ENCODE results near the gene APCDD1.
"Not testable (repeated sequence)": the region's sequence is repeated elsewhere in the genome, so short reads cannot be mapped to it uniquely, and the experiment has no call there.

APCDD1 gene

DNA sequence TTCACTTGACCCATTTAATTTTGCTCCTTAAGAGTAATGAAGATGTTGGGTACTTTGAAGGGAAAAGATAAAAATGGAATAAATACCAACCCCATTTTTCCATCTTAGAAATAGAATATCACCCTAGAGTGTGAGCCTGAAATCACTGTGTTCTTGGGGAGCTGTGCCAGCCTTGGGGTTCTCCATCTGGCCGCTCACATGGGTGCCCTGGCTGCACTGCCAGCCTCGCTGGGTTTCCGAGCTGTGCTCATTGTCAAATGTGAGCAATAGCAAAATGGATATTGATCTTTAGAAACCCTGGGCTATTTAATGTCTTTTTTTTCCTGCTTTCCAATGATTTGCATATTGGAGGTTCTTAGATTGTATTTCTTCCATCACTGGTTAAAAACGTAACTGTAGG lies 9.3 kb downstream of the APCDD1 start:
- no peak for DNase-seq

- not testable (repeated sequence) for DNase-seq
Observed at GRCh38 chr18:10464161-10464648, 9.8 kb downstream of the APCDD1 start.

DNA sequence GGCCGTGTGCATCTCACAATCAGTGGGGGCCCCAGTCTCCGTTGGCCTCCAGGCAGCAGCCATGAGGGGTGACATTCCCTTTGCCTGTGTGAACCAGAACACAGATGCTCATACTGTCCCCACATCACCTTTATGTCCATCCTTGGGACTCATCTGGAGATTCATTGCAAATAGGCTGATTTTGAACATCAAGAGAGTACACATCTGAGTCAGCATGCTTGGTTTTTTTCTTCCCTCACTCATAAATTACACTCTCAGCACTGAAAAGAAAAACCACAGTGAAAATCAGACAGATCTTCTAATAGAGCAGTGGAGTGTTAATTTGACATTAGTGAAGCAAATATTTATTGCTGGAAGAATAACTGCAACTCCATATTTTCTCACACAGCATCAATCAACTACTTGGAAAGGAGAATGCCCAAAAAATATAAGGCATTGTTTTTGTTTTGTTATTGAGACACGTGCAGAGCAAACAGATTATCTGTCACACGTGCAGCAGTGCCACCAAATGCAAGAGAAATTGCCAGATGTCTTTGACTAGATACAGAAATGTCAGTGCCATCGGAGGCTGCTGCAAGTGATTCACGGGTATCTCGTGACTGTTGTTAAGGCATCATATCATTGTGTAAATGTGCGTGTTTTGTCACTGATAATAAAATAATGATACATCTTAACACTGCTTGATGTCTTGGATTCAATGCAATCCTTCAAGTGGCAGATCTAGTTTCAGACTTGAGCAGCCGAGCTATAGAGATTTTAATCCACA lies 10.9 kb downstream of the APCDD1 start:
- no peak for DNase-seq

- DNase-seq = no peak
Observed at GRCh38 chr18:10470429-10470828, 16.0 kb downstream of the APCDD1 start.

DNA sequence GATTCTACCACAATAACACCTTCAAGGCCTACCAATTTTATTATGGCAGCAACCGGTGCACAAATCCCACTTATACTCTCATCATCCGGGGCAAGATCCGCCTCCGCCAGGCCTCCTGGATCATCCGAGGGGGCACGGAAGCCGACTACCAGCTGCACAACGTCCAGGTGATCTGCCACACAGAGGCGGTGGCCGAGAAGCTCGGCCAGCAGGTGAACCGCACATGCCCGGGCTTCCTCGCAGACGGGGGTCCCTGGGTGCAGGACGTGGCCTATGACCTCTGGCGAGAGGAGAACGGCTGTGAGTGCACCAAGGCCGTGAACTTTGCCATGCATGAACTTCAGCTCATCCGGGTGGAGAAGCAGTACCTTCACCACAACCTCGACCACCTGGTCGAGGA lies 17.1 kb downstream of the APCDD1 start:
- DNase-seq = no peak

GRCh38 chr18:10473132-10473531 lies 18.7 kb downstream of the APCDD1 start:
- DNase-seq = no peak

DNA sequence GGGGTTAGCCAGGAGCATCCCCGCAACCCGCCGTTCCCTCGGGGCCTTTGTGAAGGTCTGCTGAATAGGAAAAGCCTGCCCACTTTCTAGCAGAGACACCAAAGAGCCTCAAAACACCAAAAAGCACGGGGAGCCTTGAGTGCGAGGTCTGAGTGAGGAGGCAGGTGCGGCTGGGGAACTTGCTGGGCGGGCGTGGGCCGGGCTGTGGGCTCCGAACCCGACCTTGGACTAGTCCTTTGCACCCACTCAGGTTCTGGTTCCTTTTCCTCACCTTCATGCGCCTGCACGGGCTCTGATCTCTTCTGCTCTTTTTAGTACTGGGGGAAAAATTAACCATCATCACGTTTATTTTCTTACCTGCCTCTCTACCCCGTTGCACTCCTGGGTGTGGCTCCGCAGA lies 19.9 kb downstream of the APCDD1 start:
- DNase-seq = no peak

DNA sequence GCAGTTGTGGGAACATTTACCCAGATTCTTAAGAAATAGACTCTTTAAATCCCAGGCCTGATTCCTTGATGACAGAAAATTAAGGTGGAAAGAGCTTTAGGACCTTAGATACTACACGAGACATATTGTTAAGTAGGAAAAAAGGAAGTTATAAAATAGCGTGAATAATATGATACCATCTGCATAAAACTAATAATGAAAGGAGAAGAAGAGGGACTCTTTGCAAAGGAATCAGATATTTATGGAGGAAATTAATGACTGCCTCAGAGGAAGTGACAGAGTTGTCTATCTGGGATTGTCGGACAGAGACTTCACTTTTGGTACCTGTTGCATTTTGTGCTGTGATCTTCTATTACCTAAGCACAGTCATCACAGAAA lies 20.8 kb downstream of the APCDD1 start:
- DNase-seq = no peak

GRCh38 chr18:10475654-10476291 lies 21.3 kb downstream of the APCDD1 start:
- DNase-seq = no peak

DNA sequence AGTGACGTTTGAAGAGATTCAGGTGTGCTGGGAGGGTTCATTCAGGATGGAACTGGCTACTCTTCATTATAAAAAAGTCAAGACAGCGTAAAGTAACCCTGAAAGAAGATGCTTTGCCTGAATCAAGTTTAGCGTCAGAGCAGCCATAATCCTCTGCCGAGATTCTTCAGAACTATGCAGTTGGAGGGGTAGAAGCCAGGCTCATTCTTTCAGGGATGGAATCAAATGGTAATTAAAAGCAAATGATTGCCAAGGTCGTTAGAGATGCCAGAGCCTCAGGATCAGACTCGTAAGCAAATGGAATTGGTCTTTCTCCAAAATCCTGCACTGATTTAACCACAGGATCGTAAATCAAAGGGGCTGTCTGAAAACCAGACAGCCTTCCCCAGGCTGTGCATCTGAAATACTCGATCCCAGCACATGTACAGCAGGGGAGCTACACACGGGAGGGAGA lies 21.9 kb downstream of the APCDD1 start:
- DNase-seq = no peak

- no peak for DNase-seq
Observed at GRCh38 chr18:10477121-10477862, 22.9 kb downstream of the APCDD1 start.

DNA sequence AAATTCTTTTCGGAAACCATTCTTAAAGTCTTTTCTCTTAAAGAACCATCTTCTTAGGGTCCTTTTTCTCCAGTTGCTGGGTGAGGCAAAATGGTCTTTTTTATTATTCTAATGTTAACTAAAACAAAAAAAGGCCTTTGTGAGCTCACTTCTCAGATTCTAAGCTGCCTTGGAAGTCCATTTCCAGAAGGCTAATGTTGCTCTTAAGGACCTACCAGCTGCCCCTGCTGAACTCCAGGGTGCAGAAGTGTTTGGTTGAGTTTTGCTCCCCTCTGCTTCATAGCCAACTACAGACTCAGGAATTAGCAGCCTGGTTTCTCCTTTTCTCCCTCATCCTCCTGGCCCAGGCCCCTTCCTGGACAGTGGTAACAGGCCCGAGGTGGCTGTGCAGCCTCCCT lies 23.4 kb downstream of the APCDD1 start:
- DNase-seq = no peak

DNA sequence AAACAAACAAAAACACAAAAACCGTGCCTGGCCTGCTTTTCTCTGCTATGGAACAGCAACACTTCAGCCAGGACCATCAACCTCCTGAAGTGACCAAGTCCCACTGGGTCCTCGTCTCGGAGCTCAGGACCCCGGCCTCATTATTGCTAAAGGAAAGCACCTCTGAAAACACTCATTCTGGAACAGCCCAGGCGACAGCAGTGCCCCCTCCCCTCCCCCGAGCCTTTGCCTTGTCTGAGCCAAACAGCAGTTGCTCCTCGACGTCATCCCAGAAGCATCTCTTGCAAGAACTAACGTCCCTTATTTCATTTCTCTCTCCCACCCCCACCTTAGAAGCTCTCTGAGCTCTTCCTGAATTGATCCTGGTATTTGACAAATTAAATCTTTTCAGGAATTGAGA lies 27.4 kb downstream of the APCDD1 start:
- DNase-seq = no peak

DNA sequence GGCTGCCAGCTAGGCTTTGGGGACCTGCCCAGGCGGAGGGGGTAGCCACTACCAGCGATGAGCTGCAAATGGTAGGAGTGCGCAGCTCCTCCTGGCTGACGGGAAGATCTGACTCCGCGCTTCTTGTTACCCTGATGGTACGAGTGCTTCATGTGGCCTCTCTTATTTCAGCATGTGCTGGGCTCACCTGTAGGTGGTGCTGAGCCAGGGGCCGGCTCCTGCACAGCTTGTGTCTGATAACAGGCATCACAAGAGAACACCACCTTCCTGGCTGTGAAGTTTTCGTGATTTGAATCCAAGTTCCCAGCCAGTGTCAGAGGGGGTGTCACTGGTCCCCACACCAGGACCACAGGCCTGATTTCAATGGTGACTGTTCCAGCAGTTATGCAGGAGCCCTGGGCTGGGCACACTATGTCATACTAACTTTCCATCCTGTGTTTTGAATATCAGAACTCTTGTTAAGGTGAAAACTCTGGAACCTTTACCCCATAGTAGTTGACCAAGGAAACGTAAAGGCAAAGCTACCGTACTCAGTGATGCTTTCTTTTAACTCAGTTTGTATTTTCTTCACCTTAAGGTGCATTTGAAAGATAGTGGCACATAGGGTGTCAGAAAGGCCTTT lies 28.0 kb downstream of the APCDD1 start:
- no peak for DNase-seq

GRCh38 chr18:10482985-10483949 lies 28.8 kb downstream of the APCDD1 start:
- no peak for DNase-seq

- DNase-seq = no peak
Observed at GRCh38 chr18:10485475-10485874, 31.0 kb downstream of the APCDD1 start.

GRCh38 chr18:10486362-10486761 lies 31.9 kb downstream of the APCDD1 start:
- DNase-seq = no peak

GRCh38 chr18:10487154-10487553 lies 32.7 kb downstream of the APCDD1 start:
- DNase-seq = no peak

- no peak for DNase-seq
Observed at GRCh38 chr18:10488017-10488416, 33.6 kb downstream of the APCDD1 start.

DNA sequence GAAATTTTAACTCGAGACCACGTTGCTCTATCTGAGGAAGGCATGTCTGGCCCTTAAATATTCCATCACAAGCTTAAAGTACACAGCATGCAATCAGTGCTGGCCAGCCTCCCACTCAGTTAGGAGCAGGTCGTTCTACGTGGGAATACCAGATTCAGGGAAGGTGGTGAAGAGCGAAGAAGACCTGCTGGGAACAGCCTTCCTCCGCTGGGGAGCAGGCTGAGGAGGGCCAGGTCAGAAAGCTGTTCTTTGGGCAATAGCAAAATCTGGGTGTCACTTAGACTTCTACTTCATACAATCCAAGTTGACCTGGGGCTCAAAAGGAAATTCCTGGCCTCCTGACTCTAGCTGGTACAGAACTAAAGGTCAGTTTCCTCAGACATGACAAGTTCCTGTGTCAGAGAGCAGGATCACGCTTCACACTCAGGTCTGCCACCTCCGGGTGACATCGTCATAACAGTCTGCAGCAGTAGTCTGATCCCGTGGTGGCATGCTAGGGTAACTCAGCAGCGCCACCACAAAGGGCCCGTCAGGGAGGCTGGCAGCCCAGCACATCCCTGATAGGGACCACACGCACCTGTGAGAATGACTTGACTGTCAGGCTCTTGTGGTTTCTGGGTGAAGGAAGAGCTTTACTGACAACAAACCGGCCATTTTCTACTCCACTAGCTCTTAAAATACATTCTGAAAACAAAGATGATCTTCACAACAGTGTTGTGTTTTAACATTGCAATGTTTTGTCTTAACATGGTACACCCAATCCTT lies 36.1 kb downstream of the APCDD1 start:
- no peak for DNase-seq

DNA sequence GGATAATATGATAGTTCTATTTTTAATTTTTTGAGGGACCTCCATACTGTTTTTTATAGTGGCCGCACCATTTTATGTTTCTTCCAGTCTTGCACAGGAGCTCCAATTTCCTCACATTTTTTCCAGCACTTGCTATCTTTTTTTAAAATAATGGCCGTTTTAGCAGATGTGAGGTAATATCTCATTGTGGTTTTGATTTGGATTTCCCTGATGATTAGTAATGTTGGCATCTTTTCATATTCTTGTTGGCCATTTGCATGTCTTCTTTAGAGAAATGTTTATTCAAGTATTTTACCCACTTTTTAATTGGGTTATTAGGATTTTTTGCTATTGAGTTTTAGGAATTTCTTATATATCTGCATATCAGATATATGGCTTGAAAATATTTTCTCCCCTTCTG lies 41.5 kb downstream of the APCDD1 start:
- DNase-seq = no peak

Measured in NCI-H1930 (cell line).